ENCODE results near the gene NBEAL2. TPM values are rescaled to one million over a fixed set of nuclear protein-coding genes. Genes with fewer than 3 reads are reported as not detected.
"Not testable (repeated sequence)": the region's sequence is repeated elsewhere in the genome, so short reads cannot be mapped to it uniquely, and the experiment has no call there.

The NBEAL2 gene
- total and polyA plus RNA-seq, 3 donors from 2014 or later: 16.2 to 44.8 (median 40.2) TPM

DNA sequence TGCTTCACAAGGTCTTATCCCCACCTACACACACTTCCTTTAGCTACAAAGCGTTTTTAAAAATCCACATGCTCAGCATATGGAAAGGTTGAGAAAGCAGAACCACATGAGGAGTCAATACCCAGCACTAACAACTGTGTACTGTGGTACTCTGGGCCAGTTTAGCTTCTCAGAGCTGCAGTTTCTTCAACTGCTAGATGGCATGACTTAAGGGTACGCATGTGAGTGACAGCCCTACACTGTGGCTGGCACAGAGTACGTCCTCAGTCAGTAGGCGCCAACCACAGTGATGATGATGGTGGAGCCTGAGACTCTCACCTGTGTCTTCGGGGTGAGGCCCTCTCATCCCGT, 20.3 kb upstream of the NBEAL2 start:
- Histone ChIP-seq H3K4me3 (no peak overlapping the region), H3K27ac (no peak overlapping the region), H3K9me3 (no peaks in the 10 kb centered on the region), H3K27me3 (no peaks in the 10 kb centered on the region), H3K36me3 (ENCODE audit: low read depth, missing control alignments) (no peaks in the 10 kb centered on the region), H3K4me1 (peaks cover 43% of the 10 kb centered on the region)
- intact Hi-C loops (cut with DNase I; ENCODE audit: low total_unique reads): no loop called here
- DNase-seq: no peak
- WGBS, 2 donors: 83 to 86% methylated on average over 6 of the region's 6 CpGs
- TF ChIP-seq, protein P1, sequence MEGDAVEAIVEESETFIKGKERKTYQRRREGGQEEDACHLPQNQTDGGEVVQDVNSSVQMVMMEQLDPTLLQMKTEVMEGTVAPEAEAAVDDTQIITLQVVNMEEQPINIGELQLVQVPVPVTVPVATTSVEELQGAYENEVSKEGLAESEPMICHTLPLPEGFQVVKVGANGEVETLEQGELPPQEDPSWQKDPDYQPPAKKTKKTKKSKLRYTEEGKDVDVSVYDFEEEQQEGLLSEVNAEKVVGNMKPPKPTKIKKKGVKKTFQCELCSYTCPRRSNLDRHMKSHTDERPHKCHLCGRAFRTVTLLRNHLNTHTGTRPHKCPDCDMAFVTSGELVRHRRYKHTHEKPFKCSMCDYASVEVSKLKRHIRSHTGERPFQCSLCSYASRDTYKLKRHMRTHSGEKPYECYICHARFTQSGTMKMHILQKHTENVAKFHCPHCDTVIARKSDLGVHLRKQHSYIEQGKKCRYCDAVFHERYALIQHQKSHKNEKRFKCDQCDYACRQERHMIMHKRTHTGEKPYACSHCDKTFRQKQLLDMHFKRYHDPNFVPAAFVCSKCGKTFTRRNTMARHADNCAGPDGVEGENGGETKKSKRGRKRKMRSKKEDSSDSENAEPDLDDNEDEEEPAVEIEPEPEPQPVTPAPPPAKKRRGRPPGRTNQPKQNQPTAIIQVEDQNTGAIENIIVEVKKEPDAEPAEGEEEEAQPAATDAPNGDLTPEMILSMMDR (IDR thresholded peaks at IDR 0.05): no peak
- no peak for TF ChIP-seq POLR2A (IDR thresholded peaks at IDR 0.05)

DNA sequence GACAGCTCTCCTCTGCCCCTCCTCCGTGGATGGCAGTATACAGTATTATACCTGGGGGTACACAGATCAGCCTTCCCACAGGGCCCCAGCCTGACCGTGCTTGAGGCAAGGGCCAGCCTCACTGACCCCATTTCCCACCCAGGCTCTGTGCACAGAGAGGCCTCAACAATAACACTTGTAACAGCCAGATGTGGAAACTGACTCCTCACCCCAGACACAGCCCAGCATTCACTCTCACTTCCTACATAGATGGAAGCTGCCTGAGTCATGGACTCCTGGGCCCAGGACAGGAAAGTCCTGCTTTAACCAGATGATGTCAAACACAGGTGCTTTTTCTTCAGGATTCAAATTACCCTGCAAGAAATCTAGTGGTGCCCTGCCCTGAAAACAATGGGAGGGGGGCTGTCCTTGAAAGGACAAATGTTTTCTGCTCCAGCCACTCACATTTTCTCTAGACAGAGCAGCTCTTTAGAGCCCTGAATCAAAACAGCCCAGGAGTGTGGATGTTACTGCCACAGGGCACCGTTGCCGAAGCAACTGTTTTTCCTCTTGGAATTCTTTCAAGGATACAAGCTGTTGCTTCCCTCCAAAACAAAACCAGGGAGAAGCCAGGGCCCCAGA, 19.3 kb upstream of the NBEAL2 start:
- H3K4me3 ChIP-seq: no peak overlapping the region
- H3K27me3 ChIP-seq: no peaks in the 10 kb centered on the region
- no peak for DNase-seq
- peak overlapping the region in 1 of 2 donors; percentile 0 for H3K27ac ChIP-seq
- 42 to 65% methylated on average over 4 of the region's 4 CpGs for WGBS, 2 donors
- peaks cover 42% of the 10 kb centered on the region for H3K4me1 ChIP-seq
- H3K36me3 ChIP-seq (ENCODE audit: low read depth, missing control alignments): no peaks in the 10 kb centered on the region
- no peaks in the 10 kb centered on the region for H3K9me3 ChIP-seq
- intact Hi-C loops (cut with DNase I; ENCODE audit: low total_unique reads): no loop called here
- TF ChIP-seq POLR2A (IDR thresholded peaks at IDR 0.05): no peak
- TF ChIP-seq, protein P1 (IDR thresholded peaks at IDR 0.05): no peak

DNA sequence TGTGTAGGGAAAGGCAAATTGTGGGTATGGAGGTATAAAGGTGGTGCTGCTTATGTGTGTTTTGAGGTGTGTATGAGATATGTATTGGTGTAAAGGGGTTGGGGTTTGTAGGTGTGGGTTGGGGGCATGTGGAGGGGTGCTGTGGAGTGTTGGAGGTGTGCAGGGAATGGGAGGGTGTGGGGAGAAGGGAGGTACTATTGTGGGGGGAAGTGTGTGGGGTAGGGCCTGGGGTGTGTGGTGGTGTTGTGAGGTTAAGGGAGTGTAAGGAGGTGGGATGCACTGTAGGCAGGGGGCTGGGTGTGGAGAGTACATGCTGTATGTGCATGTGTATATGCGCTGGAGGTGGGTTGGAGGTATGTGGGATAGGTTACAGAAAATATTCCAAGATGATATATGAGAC, 18.6 kb upstream of the NBEAL2 start:
- peaks cover 38% of the 10 kb centered on the region for H3K4me1 ChIP-seq
- H3K9me3 ChIP-seq: no peaks in the 10 kb centered on the region
- no peaks in the 10 kb centered on the region for H3K36me3 ChIP-seq (ENCODE audit: low read depth, missing control alignments)
- H3K27me3 ChIP-seq: no peaks in the 10 kb centered on the region
- H3K4me3 ChIP-seq: no peak overlapping the region
- TF ChIP-seq, protein P1 (IDR thresholded peaks at IDR 0.05): no peak
- TF ChIP-seq POLR2A (IDR thresholded peaks at IDR 0.05): no peak
- peak overlapping the region in 1 of 2 donors; percentile 0 for H3K27ac ChIP-seq
- DNase-seq: no peak
- intact Hi-C loops (cut with DNase I; ENCODE audit: low total_unique reads): no loop called here
- WGBS, 2 donors: 74 to 96% methylated on average over 1 of the region's 1 CpG

DNA sequence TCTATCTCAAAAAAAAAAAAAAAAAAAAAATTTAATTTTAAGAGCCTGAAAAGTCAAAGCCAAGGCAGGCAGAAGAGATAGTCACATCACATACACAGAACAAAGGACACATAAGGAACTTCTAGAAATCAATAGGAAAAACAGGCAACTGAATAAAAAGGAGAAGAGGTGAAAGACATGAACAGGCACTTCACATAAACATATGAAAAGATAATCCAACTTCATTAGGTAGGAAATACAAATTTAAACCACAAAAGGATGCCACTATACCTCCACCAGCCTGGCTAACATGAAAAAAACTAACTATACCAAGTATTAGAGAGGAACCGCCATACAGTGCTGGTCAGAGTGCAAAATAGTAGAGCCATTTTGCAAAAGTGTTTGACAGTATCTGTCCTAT, 17.0 kb upstream of the NBEAL2 start:
- no peaks in the 10 kb centered on the region for H3K27me3 ChIP-seq
- intact Hi-C loops (cut with DNase I; ENCODE audit: low total_unique reads): no loop called here
- WGBS, 2 donors: 91 to 100% methylated on average over 1 of the region's 1 CpG
- H3K4me1 ChIP-seq: peaks cover 37% of the 10 kb centered on the region
- H3K27ac ChIP-seq: no peak overlapping the region
- DNase-seq: no peak
- H3K9me3 ChIP-seq: no peaks in the 10 kb centered on the region
- H3K4me3 ChIP-seq: no peak overlapping the region
- TF ChIP-seq, protein P1 (IDR thresholded peaks at IDR 0.05): no peak
- no peak for TF ChIP-seq POLR2A (IDR thresholded peaks at IDR 0.05)
- no peaks in the 10 kb centered on the region for H3K36me3 ChIP-seq (ENCODE audit: low read depth, missing control alignments)

DNA sequence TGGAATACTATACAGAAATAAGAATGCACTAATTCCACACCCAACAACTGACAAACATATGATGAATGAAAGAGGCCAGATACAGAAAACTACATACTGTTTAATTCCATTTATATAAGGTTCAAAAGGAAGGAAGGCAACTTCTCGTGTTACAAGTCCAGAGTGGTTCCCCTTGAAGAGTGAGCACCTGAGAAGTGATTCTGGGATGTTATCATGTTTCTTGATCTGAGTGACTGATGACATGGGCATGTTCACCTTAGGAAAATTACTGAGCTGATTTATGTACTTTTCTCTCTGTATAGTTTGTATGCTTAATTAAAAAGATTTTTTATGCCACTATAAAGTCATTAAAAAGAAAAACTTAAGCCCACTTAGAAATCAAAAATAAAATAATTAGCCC, 16.5 kb upstream of the NBEAL2 start:
- no peak overlapping the region for H3K27ac ChIP-seq
- H3K4me3 ChIP-seq: no peak overlapping the region
- H3K9me3 ChIP-seq: no peaks in the 10 kb centered on the region
- WGBS, 2 donors: 92% methylated on average over 1 of the region's 1 CpG
- H3K4me1 ChIP-seq: peaks cover 41% of the 10 kb centered on the region
- no peaks in the 10 kb centered on the region for H3K27me3 ChIP-seq
- TF ChIP-seq, protein P1 (IDR thresholded peaks at IDR 0.05): no peak
- TF ChIP-seq POLR2A (IDR thresholded peaks at IDR 0.05): no peak
- intact Hi-C loops (cut with DNase I; ENCODE audit: low total_unique reads): no loop called here
- no peaks in the 10 kb centered on the region for H3K36me3 ChIP-seq (ENCODE audit: low read depth, missing control alignments)
- DNase-seq: no peak

DNA sequence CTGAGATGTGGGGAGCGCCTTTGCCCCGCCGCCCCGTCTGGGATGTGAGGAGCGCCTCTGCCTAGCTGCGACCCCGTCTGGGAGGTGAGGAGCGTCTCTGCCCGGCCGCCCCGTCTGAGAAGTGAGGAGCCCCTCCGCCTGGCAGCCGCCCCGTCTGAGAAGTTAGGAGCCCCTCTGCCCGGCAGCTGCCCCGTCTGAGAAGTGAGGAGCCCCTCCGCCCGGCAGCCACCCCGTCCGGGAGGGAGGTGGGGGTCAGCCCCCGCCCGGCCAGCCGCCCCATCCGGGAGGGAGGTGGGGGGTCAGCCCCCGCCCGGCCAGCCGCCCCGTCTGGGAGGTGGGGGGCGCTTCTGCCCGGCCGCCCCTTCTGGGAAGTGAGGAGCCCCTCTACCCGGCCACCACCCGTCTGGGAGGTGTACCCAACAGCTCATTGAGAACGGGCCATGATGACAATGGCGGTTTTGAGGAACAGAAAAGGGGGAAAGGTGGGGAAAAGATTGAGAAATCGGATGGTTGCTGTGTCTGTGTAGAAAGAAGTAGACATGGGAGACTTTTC, 15.4 kb upstream of the NBEAL2 start:
- H3K4me3 ChIP-seq; H3K9me3 ChIP-seq; H3K27ac ChIP-seq; intact Hi-C loops (cut with DNase I; ENCODE audit: low total_unique reads); H3K36me3 ChIP-seq (ENCODE audit: low read depth, missing control alignments); DNase-seq; H3K27me3 ChIP-seq: not testable (repeated sequence)
- H3K4me1 ChIP-seq: peaks cover 43% of the 10 kb centered on the region
- 74 to 94% methylated on average over 3 to 36 of the region's 36 CpGs for WGBS, 2 donors

All from testis (tissue), 3 donors.